ENCODE measurements around the gene NRIP1.
"Not testable (repeated sequence)": the region's sequence is repeated elsewhere in the genome, so short reads cannot be mapped to it uniquely, and the experiment has no call there.

NRIP1 gene

DNA sequence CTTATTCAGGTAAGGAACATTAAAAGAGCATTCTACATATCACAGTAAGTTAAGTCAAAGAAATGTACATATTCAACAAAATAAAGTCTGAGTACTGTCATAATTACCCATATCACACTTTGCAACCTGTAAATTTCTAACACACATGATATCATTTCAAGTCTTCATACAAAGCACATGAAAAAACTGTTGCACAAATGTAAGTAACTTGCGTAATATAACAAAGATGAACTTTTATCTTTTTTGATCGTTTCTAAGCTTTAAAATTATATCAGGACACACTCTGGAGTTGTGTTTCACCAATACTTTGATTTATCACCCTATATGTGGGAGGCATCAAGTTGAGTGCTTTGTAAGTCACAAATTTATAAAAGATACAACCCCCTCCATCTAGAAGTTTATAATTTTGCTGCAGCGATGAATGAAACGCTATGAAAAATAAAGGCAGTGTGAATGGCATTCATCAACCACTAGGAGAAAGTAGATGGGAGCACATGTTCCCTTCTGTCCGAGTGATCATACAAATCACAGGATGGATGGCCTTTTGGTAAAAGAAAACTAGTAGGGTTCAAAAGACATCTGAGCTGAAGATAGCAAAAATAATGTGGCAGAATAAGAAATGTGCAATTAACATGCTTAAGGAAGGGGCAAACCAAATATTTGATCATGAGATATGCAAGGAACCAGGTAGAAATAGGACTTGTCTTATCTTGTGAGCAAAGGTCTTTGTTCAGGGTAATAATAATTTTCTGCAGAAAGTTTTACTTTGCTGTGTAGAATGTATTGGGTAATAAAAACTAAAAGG lies 27.5 kb downstream of the NRIP1 start:
- no peak for DNase-seq

GRCh38 chr21:15036189-15036588 lies 28.6 kb downstream of the NRIP1 start:
- DNase-seq = no peak

DNA sequence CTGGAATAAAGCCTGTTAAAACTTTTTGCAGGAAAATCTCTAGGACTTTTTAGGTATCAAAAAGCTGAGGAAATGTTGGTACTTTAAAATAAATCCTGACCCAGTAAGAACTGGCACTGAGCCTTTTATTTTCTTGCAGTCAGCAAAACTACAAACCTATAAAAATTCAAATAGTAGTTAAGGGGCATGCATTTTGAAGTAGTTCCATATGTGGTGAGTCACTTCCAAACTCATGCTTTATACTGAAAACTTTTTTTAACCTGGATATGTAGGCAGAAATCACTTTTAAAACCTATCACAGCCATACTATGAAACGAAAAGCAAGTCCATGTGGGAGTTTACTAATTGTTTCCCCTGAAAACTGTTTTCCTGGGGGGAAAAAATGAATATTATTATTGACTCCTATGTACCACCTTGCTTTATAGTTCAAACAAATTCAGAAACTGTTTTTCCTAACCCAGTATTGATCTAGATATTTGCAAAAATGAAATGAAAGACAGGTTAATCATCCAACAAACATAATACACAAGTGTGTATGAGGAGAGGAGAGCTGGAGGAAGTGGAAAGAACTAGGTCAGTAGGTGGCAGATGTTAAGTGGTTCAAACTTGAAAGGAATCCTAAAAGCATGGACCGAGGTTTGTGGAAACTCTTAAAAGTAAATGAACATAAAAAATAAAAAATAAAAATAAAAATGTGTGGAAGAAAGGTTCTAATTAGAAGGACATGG lies 30.5 kb downstream of the NRIP1 start:
- DNase-seq = no peak

GRCh38 chr21:15031790-15032357 lies 32.9 kb downstream of the NRIP1 start:
- DNase-seq = no peak

GRCh38 chr21:15031362-15031761 lies 33.4 kb downstream of the NRIP1 start:
- not testable (repeated sequence) for DNase-seq

DNA sequence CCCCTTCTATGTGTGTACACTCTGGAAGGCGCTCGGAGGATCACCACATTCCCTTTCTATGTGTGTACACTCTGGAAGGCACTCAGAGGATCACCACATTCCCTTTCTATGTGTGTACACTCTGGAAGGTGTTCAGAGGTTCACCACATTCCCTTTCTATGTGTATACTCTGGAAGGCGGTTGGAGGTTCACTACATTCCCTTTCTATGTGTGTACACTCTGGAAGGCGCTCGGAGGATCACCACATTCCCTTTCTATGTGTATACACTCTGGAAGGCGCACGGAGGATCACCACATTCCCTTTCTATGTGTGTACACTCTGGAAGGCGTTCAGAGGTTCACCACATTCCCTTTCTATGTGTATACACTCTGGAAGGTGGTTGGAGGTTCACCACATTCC lies 33.9 kb downstream of the NRIP1 start:
- DNase-seq = not testable (repeated sequence)

- no peak for DNase-seq
These were observed 35.7 kb downstream of the NRIP1 start for GRCh38 chr21:15029077-15029476.

- no peak for DNase-seq
These were observed 36.6 kb downstream of the NRIP1 start for GRCh38 chr21:15028186-15028585.

GRCh38 chr21:15027056-15027455 lies 37.7 kb downstream of the NRIP1 start:
- DNase-seq = no peak

DNA sequence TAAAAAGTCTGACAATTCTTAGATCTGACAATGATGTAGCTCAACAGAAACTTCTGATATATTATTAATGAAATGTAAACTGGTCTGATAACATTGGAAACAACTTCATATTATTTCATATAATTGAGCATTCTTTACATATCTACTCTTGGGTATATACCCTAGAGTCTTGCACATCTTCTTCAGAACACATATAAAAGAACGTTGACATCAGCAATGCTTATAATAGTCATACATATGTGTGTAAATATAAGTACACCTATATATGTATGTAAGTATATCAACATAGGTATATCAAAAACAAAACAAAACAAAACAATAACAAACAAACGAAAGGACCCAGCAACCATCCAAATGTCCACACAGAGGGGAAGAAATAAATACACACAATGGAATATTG lies 38.4 kb downstream of the NRIP1 start:
- DNase-seq = no peak

GRCh38 chr21:15023776-15024175 lies 41.0 kb downstream of the NRIP1 start:
- DNase-seq = no peak

GRCh38 chr21:15022608-15023261 lies 42.1 kb downstream of the NRIP1 start:
- no peak for DNase-seq

DNA sequence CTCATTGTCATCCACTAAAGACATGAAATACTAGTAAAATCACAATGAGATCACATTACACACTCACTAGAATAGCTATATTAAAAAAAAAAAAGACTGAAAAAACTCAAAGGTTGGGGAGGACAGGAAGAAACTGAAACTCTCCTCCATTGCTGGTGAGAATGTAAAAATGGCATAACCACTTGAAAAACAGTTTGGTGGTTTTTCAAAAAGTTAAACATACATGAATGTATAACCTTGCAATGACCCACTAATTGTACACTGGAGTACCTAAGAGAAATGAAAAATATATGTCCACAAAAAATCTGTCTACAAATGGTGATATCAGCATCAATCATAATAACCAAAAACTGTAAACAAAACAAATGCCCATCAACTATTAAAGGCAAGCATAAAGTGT lies 44.0 kb downstream of the NRIP1 start:
- DNase-seq = no peak

DNA sequence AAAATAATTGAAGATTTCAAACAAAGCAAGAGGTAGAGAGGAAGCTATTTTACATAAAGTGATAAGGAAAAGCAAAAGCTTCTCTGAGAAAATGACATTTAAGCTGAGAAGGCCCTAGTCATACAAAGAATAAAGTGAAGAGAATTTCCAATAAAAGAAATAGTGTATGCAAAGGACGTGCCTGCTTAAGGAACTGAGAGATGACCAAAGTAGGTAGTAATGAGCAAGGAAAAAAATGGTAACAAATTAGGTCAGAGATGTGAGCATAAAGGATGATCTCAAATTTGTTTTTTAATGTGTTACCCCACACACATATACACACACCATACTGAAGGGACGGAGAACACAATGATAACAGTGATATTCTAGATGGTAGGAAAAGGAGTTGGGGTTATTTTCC lies 46.4 kb downstream of the NRIP1 start:
- no peak for DNase-seq

- no peak for DNase-seq
These were observed 49.0 kb downstream of the NRIP1 start for GRCh38 chr21:15015622-15016471.

- no peak for DNase-seq
These were observed 50.6 kb downstream of the NRIP1 start for GRCh38 chr21:15014221-15014620.

GRCh38 chr21:15011967-15012366 lies 52.8 kb downstream of the NRIP1 start:
- no peak for DNase-seq

DNA sequence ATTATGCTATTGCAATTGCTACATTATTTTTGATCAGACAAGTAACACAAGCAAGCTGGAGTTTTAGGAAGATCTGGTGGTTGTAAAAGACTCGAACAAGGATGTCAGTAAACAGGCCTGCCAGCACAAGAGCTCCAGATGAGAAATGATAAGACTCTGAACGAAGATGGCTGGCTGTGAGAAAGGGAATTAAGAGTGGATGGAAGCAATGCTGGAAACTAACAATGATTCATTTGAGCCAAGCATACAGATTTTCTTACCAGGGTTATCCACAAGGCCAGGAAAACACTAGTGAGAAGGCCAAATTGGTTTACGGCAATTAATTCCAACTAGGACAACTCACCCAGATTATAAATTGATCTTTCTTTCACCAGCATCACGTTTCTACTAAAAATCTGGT lies 54.2 kb downstream of the NRIP1 start:
- no peak for DNase-seq

GRCh38 chr21:15009837-15010363 lies 54.9 kb downstream of the NRIP1 start:
- no peak for DNase-seq

DNA sequence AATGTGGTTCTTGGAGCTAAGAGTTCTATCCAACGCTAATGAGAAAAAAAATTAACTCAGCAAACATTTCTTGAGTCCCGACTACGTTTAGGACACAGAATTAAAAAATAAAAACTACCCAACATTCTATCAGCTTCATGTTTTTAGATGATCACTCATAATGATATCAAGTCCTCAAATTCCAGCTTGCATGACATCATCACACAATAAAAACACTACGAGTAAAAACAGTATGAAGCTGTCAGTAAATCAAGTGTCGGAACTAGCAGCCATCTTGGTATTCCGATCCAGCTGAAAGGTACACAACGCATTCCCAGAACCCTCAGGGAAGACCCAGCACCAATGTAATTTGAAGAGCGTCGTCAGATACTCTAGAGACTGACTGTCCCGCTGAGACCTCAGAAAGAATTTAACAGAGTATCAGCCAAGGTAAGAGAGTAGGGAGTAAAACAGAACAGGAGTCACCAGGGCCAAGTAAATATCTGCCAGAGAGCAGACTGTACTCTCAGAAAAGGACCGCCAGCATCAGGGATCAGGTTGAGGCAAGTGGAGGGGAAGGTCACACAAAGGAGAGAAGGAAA lies 57.0 kb downstream of the NRIP1 start:
- no peak for DNase-seq

GRCh38 chr21:15006594-15007230 lies 58.1 kb downstream of the NRIP1 start:
- DNase-seq = no peak

Data from NCI-H446 treated with DMSO at 0.1 percent for 48 hours (cell line).